Measurements from ENCODE around the gene TSC2. TPM values are rescaled to one million over a fixed set of nuclear protein-coding genes. Genes with fewer than 3 reads are reported as not detected.
"Not testable (repeated sequence)": the region's sequence is repeated elsewhere in the genome, so short reads cannot be mapped to it uniquely, and the experiment has no call there.

The TSC2 gene
- total RNA-seq, 1 donor from 2014 or later, result 83.0 TPM

DNA sequence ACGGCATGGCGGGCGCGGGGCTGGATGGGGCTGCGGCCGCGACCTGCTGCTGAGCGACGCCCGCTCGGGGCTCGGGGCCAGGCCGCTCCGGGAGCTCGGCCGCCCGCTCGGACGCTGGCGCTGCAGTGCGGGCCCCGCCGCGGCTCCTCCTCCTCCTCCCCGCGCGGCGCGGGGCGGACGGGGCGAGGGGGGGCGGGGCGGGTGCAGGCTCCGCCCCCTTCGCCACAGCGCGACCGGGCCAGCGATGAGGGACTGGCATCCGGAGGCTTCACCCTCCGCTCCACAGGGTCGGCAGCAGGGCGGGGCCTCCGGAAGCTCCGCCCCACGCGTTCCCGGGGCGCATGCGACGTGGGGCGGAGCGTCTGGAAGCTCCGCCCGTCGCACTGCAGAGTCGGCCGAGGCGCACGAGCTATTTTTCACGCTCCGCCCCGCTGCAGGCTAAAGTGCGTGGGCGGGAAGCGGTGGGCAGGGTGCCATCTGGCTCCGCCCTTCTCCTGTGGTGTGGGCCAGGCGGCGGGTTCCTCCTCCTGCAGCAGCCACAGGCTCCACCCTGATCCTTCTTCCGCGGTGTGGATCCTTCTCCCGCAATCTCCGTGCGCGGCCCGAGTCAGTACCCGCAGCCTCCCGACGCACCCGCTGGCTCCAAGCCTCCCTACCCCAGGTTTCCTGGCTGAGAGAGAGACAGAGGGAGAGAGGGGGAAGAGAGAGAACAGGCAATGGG lies 88.1 kb downstream of the TSC2 start, which contains the start of gene PKD1:
PKD1 (minus strand) TSS at position 129 of the 721 bp plus-strand sequence. CDS start 209 bp downstream, outside the sequence.
- not testable (repeated sequence) for DNase-seq (ENCODE audit: extremely low read depth, low read depth, low spot score)

Other genes with a start within 250 kb of the TSC2 start
- 91.5 and 116 TPM in 2 replicates for gene HAGH, start 221.2 kb upstream of the TSC2 start, total RNA-seq
- 60.7 and 62.9 TPM in 2 replicates for gene FAHD1, start 220.8 kb upstream of the TSC2 start, total RNA-seq
- 0.10 and 0.88 TPM in 2 replicates for gene MEIOB, start 175.8 kb upstream of the TSC2 start, total RNA-seq
- not detected in 2 replicates for gene HS3ST6, start 129.6 kb upstream of the TSC2 start, total RNA-seq
- 12.8 and 18.4 TPM in 2 replicates for gene MSRB1, start 104.8 kb upstream of the TSC2 start, total RNA-seq
- not detected in 2 replicates for gene RPL3L, start 93.3 kb upstream of the TSC2 start, total RNA-seq
- gene NDUFB10, start 88.4 kb upstream of the TSC2 start, total RNA-seq, result 262 and 265 TPM in 2 replicates
- 2,366 and 3,192 TPM in 2 replicates for gene RPS2, start 83.2 kb upstream of the TSC2 start, total RNA-seq
- not detected in 2 replicates for gene RNF151, start 81.1 kb upstream of the TSC2 start, total RNA-seq
- 50.7 and 59.4 TPM in 2 replicates for gene TBL3, start 75.9 kb upstream of the TSC2 start, total RNA-seq
- 0.58 TPM in 1 of 2 replicates, not detected in the other for gene NOXO1, start 66.5 kb upstream of the TSC2 start, total RNA-seq
- 18.7 and 22.2 TPM in 2 replicates for gene GFER, start 63.8 kb upstream of the TSC2 start, total RNA-seq
- 5.6 and 9.6 TPM in 2 replicates for gene SYNGR3, start 58.0 kb upstream of the TSC2 start, total RNA-seq
- gene ZNF598, start 38.2 kb upstream of the TSC2 start, total RNA-seq, result 60.8 and 83.9 TPM in 2 replicates
- 0.35 and 1.0 TPM in 2 replicates for gene NPW, start 28.2 kb upstream of the TSC2 start, total RNA-seq
- 49.5 and 94.2 TPM in 2 replicates for gene NHERF2, start 21.1 kb upstream of the TSC2 start, total RNA-seq
- gene NTHL1, start 151 bp upstream of the TSC2 start, total RNA-seq, result 22.6 and 30.5 TPM in 2 replicates
- 62.4 and 147 TPM in 2 replicates for gene PKD1, start 87.9 kb downstream of the TSC2 start, total RNA-seq
- 0.48 and 1.3 TPM in 2 replicates for gene RAB26, start 100.6 kb downstream of the TSC2 start, total RNA-seq
- 88.4 and 102 TPM in 2 replicates for gene TRAF7, start 107.8 kb downstream of the TSC2 start, total RNA-seq
- 0.10 and 0.18 TPM in 2 replicates for gene CASKIN1, start 148.6 kb downstream of the TSC2 start, total RNA-seq
- gene MLST8, start 157.5 kb downstream of the TSC2 start, total RNA-seq, result 63.4 and 63.9 TPM in 2 replicates
- gene BRICD5, start 162.9 kb downstream of the TSC2 start, total RNA-seq, result 3.5 and 3.7 TPM in 2 replicates
- 21.0 and 24.9 TPM in 2 replicates for gene PGP, start 166.9 kb downstream of the TSC2 start, total RNA-seq
- 35.1 and 37.5 TPM in 2 replicates for gene E4F1, start 175.6 kb downstream of the TSC2 start, total RNA-seq
- 0.10 and 0.82 TPM in 2 replicates for gene DNASE1L2, start 188.5 kb downstream of the TSC2 start, total RNA-seq
- gene ECI1, start 203.6 kb downstream of the TSC2 start, total RNA-seq, result 37.2 and 37.6 TPM in 2 replicates
- 183 and 192 TPM in 2 replicates for gene RNPS1, start 220.1 kb downstream of the TSC2 start, total RNA-seq

Data from glomerular endothelial cell (primary cell).